ENCODE measurements around the gene SMARCA2.

SMARCA2 gene

DNA sequence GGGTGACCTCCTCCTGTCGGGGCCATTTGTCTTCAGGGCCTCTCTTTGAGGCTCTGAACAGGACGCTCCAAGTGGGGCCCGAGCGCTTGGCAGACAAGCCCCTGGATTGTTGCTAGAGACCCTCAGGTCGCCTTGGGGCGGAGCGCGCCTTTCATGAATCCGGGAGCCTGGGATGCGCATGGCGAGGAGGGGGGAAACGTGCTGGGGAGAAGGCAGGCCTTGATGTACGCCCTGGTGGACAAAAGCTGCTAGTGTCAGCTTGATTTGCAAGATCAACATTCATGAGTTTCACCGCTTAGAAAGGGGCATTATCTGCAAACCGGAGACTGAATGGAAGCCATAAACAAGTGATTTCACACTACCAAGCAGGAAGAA, 226.3 kb downstream of the SMARCA2 start:
- H3K4me3 ChIP-seq (replicated peaks; ENCODE audit: low read depth, low read length), result no peak overlapping the region
- H3K36me3 ChIP-seq (ENCODE audit: control insufficient read depth, insufficient read depth, low read length), result no peaks in the 10 kb centered on the region
- TF ChIP-seq, protein P1, sequence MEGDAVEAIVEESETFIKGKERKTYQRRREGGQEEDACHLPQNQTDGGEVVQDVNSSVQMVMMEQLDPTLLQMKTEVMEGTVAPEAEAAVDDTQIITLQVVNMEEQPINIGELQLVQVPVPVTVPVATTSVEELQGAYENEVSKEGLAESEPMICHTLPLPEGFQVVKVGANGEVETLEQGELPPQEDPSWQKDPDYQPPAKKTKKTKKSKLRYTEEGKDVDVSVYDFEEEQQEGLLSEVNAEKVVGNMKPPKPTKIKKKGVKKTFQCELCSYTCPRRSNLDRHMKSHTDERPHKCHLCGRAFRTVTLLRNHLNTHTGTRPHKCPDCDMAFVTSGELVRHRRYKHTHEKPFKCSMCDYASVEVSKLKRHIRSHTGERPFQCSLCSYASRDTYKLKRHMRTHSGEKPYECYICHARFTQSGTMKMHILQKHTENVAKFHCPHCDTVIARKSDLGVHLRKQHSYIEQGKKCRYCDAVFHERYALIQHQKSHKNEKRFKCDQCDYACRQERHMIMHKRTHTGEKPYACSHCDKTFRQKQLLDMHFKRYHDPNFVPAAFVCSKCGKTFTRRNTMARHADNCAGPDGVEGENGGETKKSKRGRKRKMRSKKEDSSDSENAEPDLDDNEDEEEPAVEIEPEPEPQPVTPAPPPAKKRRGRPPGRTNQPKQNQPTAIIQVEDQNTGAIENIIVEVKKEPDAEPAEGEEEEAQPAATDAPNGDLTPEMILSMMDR (IDR thresholded peaks at IDR 0.05; ENCODE audit: insufficient read depth, low read length, poor library complexity, severe bottlenecking), result peak; percentile 12
- no peak for DNase-seq (ENCODE audit: extremely low read depth, insufficient read length)
- H3K27me3 ChIP-seq (replicated peaks; ENCODE audit: control insufficient read depth, insufficient read depth, low read length), result 0 out of 2 replicates have a peak, but pooled peaks cover 1% of the 10 kb centered on the region

DNA sequence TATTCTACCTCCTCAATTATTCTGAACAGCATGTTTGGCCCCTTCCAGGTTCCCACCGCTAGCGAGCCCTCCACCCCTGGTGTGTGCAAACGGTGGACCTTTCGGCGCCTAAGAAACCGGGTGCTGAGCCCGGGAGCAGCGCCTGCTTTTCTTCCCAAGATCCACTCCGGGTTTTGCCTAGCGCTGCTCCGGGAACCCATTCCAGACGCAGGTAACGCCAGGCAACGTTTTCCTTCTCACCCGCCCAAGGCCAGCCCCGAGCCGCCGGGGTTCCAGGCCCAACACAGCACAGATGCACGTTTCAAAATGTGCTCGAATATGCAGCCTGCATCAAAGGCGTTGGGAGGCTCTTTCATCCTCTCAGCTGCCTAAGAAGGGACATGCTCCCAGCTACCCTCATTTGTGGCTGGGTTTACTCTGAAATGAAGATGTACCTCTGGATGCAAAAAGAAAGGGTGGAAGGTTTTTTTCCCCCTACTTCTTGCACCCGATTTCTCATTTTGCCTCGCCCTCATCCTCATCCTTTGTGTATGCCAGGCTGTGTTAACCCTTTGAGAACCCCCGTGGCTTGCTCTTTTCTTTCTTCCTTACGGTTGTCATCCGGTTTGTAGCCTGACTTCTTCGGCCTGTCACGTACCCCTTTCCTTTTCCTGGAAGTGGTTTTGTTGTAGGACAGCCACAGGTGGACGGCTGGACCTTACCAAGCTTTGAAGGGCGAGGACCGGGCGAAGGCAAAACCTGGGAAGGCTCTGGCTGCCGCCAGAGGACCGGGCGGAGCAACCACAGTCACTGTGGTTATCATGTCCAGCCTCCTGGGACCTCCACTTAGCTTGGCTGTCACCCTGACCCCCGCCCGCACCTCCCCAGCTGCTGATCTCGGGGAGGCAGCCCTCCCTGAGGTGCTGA, 226.9 kb downstream of the SMARCA2 start:
- H3K4me3 ChIP-seq (replicated peaks; ENCODE audit: low read depth, low read length), result peak overlapping the region; percentile 43
- TF ChIP-seq, protein P1 (IDR thresholded peaks at IDR 0.05; ENCODE audit: insufficient read depth, low read length, poor library complexity, severe bottlenecking), result no peak
- DNase-seq (ENCODE audit: extremely low read depth, insufficient read length), result peak; percentile 83

GRCh38 chr9:2242831-2243330, 227.7 kb downstream of the SMARCA2 start:
- H3K4me3 ChIP-seq (replicated peaks; ENCODE audit: low read depth, low read length), result no peak overlapping the region
- no peaks in the 10 kb centered on the region for H3K36me3 ChIP-seq (ENCODE audit: control insufficient read depth, insufficient read depth, low read length)
- 0 out of 2 replicates have a peak, but pooled peaks cover 1% of the 10 kb centered on the region for H3K27me3 ChIP-seq (replicated peaks; ENCODE audit: control insufficient read depth, insufficient read depth, low read length)
- TF ChIP-seq, protein P1 (IDR thresholded peaks at IDR 0.05; ENCODE audit: insufficient read depth, low read length, poor library complexity, severe bottlenecking), result no peak
- DNase-seq (ENCODE audit: extremely low read depth, insufficient read length), result no peak

More for the DNA sequence above, 226.9 kb downstream of the SMARCA2 start:
- H3K27me3 ChIP-seq (replicated peaks; ENCODE audit: control insufficient read depth, insufficient read depth, low read length), result 0 out of 2 replicates have a peak, but pooled peaks cover 1% of the 10 kb centered on the region
- H3K36me3 ChIP-seq (ENCODE audit: control insufficient read depth, insufficient read depth, low read length), result no peaks in the 10 kb centered on the region
